Measurements from ENCODE around the gene HCN2. TPM values are rescaled to one million over a fixed set of nuclear protein-coding genes. Genes with fewer than 3 reads are reported as not detected.

The HCN2 gene
- total and polyA plus RNA-seq, 9 of the 15 experiments (the other 6 are each of a cell fraction or from before 2014, with no cell fraction given), result 0.29 to 4.2 (median 0.82) TPM; not detected in 2

DNA sequence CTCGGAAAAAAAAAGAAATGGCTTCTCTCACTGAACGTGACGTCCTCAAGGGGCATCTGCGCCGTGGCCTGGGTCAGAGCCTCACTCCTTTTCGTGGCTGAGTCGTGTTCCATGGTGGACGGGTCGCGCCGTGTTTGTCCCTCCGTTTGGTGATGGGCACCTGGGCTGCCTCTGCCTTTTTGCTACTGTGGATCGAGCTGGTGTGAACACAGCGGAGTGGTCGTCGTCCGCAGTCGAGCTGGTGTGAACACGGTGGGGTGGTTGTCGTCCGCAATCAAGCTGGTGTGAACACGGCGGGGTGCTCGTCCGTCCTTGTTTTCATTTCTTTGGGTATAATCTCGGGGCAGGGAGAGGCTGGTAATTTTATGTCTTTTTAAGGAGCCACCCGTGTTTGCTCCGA is 11.6 kb downstream of the HCN2 start:
- Histone ChIP-seq H3K27ac (ENCODE audit: extremely low read depth, low read depth, low read length) (no peak overlapping the region), H4K20me1 (replicated peaks; ENCODE audit: control insufficient read depth, insufficient read depth, low read length) (no peaks in the 10 kb centered on the region), H3K36me3 (ENCODE audit: control insufficient read depth, insufficient read depth, low read length) (no peaks in the 10 kb centered on the region), H3K79me2 (ENCODE audit: control insufficient read depth, insufficient read depth, low read length) (no peaks in the 10 kb centered on the region), H3K9ac (ENCODE audit: insufficient read depth in 1 of 2, low read depth in 2 of 2, low read length in 2 of 2) (no peak overlapping the region), H3K9me3 (replicated peaks; ENCODE audit: control insufficient read depth, insufficient read depth, low read depth, low read length) (0 out of 2 replicates have a peak, but pooled peaks cover 2% of the 10 kb centered on the region), H3K4me1 (replicated peaks in 1 of 2; ENCODE audit: control insufficient read depth in 2 of 2, insufficient read depth in 2 of 2, low read length in 2 of 2) (peaks cover 3 to 44% of the 10 kb centered on the region in 2 experiments; a peak in 3 of 5 replicates), H2AFZ (ENCODE audit: low read depth, low read length) (no peak overlapping the region), H3K4me3 (no peak overlapping the region), H3K27me3 (ENCODE audit: control insufficient read depth in 2 of 2, insufficient read depth in 2 of 2, low read length in 2 of 2) (no peaks in the 10 kb centered on the region; a peak in 1 of 5 replicates), H3K4me2 (ENCODE audit: insufficient read depth, low read length) (no peak overlapping the region), H3K9me1 (ENCODE audit: control insufficient read depth, insufficient read depth, low read length) (no peaks in the 10 kb centered on the region)
- WGBS (ENCODE audit: insufficient coverage, low coverage, missing lambda C conversion rate), result 75% methylated on average over 28 of the region's 28 CpGs
- FAIRE-seq (no peak), DNase-seq (ENCODE audit: extremely low read depth in 1 of 4, low spot score in 3 of 4) (no peak), ATAC-seq (no peak)
- CTCF ChIA-PET (ENCODE audit: low intra/inter-chr PET ratio), result no interaction called here
- POLR2A ChIA-PET, result no interaction called here
- intact Hi-C loops (cut with micrococcal nuclease) (no loop called here), in situ Hi-C loops (cut with MboI) (no loop called here)
- BruUV-seq (replicated peaks), result no TSS peak
- TF ChIP-seq, protein P1, sequence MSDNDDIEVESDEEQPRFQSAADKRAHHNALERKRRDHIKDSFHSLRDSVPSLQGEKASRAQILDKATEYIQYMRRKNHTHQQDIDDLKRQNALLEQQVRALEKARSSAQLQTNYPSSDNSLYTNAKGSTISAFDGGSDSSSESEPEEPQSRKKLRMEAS (CRISPR knock-in tag; IDR thresholded peaks at IDR 0.05), result no peak
- TF ChIP-seq SREBF2 (CRISPR knock-in tag; IDR thresholded peaks at IDR 0.05) (no peak), KDM4B (IDR thresholded peaks at IDR 0.05; ENCODE audit: borderline replicate concordance in 2 of 2, low read depth in 1 of 2) (no peak), TRIM24 (IDR thresholded peaks at IDR 0.05) (0 out of 4 replicates have a peak, but pooled peaks of 1 of the 2 experiments have one; percentile 32), SMARCA4 (IDR thresholded peaks at IDR 0.05) (no peak), SNIP1 (IDR thresholded peaks at IDR 0.05; ENCODE audit: low read depth) (no peak), LEF1 (IDR thresholded peaks at IDR 0.05) (no peak), CBX1 (IDR thresholded peaks at IDR 0.05; ENCODE audit: low read depth) (peak; percentile 70), C11orf30 (IDR thresholded peaks at IDR 0.05; ENCODE audit: low read depth) (no peak), CBX3 (IDR thresholded peaks at IDR 0.05; ENCODE audit: borderline replicate concordance in 1 of 2, low read length in 2 of 2) (peak in 1 of 2 experiments; percentile 46; a peak in 1 of 3 replicates), RAD21 (CRISPR knock-in tag; conservative IDR thresholded peaks at IDR 0.05 in 1 of 2, IDR thresholded peaks at IDR 0.05 in 1 of 2) (no peak)
